Smooth muscle cell of the brain vasculature (primary cell): ENCODE data around the gene PAPSS2.

Experiments
- DNase-seq: peaks from one replicate; pipeline ENCODE4 v3.0.0-alpha.2; 2012; ENCODE audit warnings: low read depth, low spot score

PAPSS2 gene

DNA sequence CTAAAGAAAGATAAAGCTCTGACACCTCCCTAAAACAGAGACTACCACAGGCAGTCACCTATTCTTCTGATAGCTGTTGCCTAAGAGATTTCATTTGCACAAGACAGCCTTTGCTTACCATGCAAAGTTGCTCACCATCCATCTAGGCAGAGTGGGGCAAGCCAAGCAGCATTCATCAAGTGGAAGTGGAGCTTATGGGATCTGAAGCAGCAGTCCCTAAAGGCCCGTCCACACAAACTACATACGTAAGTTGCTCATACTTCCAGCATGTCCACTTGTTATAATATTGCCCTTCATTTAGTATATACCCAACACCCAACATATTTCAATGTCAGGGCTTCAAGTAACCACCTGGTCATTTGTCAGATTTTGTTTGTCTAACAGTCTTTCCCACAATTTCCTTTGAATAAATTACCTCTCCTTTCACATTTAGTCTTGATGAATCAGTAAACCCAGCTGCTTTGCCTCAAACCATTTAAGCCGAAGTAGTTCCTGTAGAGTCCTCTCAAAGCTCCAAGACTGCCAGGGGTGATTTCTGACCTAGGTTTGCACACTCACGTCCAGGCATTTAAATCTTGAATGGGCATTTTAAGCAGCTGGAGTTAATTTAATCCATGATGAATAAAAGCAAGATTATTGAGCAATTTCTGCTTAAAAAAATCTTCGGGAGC is 90.5 kb downstream of the PAPSS2 start:
- DNase-seq, result no peak

DNA sequence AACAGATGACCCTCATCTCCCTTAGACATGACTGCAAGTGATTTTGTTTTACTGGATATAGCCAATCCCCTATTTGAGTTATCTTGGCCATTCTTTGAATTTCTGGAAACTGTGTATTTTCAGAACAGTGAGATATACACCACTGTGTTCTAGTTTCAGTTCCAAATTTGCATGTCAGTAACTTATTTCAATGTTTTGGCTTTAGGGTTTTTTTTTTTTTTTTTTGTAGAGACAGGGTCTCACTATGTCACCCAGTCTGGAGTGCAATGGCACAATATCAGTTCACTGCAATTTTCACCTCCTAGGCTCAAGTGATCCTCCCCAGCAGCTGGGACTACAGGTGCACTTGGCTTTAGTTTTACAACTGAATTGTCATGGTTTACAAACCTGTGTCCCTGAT is 91.1 kb downstream of the PAPSS2 start:
- no peak for DNase-seq

DNA sequence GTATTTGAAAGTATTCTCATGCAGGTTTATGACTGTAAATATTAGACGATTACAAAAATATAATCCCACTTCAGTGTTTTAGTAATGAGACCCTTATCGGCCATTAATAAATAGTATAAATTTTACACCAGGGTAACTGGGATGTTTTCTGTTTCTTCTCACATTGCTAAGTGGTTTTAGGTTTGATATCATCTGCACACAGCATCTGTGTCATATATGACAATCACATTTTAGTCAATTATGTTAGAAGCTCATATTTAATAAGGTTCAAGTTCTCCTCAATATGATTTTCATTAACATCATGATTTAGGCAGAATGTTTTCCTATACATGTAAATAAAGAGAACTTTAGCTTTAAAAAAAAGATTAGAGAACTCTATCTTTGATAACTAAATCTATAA is 91.6 kb downstream of the PAPSS2 start:
- no peak for DNase-seq

DNA sequence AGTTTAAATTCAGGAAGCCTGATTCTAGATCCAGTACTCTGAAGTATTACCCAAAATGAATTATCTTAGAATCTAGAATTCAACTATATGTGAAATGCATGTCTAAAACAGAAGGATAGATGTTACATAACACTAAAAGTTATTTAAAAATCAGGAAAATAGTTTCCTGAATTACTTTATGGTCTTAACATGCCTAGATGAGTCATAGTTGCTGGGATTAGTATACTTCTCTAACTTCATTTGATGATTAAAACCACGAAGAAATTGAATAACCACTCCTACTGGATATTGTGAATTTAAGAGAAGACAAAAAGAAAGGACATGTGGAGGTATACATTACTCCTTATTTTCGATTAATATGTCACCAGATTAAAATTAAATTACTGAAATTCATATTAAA is 92.9 kb downstream of the PAPSS2 start:
- no peak for DNase-seq

DNA sequence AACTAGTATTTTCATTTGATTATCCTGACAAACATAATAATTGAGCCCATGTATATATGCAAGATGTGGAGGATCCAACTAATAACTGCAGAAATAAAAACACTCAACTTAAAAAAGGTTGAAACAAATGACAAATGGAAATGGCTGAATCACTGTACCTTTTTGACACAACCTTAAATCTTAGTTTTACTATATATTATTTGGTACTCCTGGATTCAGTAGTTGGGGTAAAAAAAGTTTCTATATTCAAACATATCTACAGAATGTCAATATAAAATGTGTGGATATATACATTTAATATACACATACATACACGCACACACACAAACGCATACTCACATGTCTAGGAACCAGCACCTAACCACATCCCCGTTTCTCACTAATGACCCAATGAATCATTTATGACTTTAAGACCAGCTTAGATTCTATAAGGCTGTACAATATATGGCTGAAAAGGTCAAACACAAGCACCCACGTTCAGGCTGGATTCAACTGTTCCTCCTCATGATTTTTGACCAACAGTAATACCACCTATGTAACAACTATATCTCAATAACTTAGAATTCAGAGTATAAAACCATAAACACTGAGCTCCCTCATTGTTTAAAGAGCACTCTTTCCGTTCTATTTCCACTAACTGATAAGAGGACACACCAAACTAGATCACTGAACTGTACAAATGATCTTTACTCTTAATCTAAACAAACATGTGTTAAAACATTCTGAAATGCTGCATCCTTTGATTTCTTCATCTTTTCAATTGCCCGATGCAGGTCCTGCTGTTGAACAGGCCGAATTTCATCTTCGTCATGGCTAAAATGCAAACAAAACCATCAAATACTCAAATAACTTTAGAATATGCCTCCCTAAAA is 94.6 kb downstream of the PAPSS2 start:
- no peak for DNase-seq

DNA sequence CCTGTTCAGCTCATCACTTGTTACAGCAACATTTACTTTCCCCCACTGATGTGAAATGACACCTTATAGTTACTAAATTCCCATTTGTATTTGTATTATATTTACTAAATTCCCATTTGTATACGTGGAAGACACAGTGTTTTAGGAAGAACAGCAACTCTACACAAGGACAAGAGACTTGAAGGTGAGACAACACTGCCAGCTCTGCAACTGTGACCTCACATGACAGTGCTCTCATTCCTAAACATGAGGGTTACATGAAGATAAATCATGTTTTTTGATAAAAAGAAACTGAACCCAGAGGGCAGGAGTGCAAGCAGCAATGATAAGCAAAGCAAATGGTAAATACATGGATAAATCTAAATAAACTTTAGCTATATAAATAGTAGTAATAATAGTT is 98.0 kb downstream of the PAPSS2 start:
- no peak for DNase-seq

DNA sequence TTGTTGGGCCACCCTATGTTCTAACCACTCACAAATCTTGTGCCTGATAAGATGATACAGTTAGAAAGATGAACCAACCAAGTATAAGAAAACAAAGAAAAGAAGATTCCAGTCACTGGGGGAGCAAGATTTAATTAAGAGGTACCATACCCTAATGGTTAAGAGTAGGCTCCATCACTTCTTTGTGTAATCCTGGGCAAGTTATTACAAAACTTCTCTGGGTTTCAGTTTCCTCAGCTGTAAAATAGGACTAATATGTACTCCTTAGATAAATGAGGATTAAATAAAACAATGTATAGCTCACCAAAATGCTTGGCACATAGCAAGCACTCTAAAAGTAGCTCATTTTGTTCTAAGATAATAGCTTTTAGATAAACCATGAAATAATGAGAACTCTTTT is 99.9 kb downstream of the PAPSS2 start:
- no peak for DNase-seq

DNA sequence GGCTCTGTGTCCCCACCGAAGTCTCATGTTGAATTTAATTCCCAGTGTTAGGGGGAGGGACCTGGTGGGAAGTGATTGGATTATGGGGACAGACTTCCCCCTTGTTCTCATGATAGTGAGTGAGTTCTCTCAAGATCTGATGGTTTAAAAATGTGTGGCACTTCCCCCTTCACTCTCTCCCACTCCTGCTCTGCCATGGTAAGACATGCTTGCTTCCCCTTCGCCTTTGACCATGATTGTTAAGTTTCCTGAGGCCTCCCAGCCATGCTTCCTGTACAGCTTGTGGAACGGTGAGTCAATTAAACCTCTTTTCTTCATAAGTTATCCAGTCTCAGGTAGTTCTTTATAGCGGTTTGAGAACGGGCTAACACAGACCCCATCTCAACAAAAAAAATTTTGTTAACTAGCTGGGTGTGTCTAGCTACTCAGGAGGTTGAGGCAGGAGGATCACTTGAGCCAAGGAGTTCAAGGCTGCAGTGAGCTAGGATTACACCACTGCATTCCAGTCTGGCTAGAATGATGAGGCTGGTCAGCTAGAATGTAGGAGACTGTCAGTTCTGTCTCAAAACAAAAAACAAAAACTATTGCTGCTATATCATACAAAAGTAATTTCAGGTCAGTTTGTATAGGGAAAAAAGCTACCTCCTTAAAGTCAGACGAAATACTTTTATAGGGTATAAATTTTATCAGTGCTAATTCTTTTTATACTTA is 100.7 kb downstream of the PAPSS2 start:
- DNase-seq, result no peak

DNA sequence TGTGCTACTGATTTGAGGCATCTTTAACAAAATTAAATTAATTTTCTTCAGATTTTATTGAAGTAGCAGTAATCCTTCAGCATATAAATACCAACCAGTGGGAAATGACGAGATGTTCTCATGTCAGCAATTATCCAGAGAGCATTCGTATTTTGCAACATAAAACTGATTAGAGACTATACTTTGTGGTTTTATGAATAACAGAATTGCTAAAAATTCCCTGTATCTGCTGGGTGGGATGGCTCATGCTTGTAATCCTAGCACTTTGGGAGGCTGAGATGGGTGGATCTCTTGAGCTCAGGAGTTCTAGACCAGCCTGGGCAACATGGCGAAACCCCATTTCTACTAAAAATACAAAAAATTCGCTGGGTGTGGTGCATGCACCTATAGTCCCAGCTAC is 101.5 kb downstream of the PAPSS2 start:
- no peak for DNase-seq

DNA sequence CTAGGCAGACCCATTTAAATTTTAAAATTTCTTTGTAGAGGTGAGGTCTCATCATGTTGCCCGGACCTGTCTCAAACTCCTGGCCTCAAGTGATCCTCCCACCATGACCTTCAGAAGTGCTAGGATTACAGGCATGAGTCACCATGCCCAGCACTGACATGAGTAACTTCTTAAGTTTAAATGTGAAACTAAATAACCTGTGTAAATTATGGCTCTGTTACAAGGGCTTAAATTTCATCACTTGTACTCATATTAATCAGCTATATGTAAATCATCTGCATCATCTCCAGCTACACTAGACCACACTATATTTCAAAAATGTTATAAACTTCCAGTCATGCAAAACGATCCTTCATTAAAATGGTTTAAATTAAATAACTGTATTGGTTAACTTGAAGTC is 102.2 kb downstream of the PAPSS2 start:
- peak; percentile 26 for DNase-seq

DNA sequence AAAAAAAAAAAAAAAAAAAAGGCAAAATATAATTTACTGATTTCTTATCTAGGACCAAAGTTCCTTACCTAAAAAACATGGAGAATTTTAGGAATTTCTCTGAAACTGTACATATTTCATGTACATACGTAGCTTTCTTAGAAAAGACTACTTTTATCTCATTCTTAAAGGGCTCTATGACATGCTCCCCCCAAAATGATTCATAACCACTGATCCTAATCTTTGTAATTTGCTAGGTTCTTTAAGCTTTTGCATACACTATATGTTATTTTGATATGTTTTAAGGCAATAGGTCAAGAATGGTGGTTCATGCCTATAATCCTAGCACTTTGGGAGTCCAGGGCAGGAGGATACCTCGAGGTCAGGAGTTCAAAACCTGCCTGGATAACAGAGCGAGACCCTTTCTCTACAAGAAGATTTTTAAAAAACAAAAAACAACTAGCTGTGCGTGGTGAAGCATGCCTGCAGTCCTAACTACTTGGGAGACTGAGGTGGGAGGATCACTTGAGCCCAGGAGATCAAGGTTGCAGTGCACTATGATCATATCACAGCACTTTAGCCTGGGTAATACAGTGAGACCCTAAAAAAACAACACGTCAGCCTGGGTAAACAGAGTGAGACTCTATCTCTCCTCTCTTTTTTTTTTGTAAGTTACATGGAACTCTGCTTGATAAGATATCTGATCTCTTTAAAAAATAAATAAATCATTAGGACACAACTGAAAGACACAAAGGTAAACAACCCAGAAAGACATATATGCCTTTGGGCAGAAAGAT is 103.6 kb downstream of the PAPSS2 start:
- DNase-seq, result no peak

DNA sequence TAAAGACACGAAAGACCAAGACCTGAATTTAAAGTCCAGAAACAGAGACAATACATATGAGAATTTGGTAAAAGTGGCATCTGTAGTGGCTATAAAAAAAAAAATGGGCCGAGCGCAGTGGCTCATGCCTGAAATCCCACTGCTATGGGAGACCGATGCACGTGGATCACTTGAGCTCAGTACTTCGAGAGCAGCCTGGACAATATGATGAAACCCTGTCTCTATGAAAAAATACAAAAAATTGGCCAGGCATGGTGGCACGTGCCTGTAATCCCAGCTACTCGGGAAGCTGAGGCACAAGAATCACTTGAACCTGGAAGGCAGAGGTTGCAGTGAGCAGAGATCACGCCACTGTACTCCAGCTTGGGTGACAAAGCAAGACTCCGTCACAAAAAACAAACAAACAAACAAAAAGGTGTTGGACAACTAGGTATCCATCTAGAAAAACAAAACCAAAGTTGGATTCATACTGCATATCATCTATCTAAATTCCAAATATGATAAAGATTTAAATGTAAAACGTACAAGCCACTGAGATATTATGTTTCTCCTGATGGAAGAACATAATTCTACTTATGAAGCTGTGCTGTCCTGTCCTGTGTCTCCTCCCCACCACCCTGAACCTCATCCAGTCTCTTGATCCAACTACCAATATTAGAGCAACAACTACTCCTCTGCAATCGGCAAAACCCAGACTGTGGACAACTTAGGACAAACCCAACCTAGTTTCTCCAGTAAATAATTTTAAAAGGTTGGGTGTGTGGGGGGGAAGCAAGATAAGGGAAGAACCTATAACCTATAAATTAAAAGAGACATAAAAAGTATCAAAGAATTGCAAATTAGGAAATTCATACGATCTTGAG is 104.6 kb downstream of the PAPSS2 start:
- DNase-seq, result no peak

DNA sequence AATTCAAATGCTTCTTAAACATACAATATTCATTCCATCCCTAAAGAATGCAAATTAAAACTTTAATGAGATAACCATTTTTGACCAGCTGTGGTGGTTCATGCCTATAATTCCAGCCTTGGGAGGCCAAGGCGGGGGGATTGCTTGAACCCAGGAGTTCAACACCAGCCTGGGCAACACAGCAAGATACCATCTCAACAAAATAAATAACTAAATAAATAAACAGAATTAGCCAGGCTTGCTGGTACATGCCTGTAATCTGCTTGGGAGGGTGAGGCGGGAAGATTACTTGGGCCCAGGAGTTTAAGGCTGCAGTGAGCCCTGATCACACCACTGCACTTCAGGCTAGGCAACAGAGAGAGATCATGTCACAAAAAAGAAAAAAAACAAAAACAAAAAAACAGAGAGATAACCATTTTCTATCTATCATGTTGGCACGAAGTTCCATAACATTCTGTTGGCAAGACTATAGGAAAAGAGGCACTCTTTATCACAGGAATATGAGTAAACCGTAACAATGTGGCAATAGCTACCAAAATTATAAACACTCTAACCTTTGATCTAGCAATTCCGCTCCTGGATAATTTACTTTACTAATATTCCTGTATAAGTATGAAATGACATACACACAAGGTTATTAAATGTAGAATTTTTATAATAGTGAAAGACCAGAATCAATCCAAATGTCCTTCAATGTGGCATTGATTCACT is 106.1 kb downstream of the PAPSS2 start:
- DNase-seq, result no peak

DNA sequence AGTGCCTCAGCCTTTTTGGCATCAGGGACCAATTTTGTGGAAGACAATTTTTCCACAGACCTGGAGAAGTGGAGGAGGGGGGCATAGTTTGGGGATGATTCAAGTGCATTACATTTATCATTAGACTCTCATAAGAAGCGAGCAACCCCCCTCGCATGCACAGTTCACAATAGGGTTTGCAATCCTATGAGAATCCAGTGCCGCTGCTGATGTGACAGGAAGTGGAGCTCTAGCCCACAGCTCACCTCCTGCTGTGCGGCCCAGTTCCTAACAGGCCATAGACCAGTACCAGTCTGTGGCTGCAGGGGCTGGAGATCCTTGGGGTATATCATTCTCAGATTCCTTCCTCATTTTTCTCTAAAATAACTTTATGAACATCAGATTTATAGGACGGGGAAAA is 107.6 kb downstream of the PAPSS2 start:
- DNase-seq, result peak; percentile 54

DNA sequence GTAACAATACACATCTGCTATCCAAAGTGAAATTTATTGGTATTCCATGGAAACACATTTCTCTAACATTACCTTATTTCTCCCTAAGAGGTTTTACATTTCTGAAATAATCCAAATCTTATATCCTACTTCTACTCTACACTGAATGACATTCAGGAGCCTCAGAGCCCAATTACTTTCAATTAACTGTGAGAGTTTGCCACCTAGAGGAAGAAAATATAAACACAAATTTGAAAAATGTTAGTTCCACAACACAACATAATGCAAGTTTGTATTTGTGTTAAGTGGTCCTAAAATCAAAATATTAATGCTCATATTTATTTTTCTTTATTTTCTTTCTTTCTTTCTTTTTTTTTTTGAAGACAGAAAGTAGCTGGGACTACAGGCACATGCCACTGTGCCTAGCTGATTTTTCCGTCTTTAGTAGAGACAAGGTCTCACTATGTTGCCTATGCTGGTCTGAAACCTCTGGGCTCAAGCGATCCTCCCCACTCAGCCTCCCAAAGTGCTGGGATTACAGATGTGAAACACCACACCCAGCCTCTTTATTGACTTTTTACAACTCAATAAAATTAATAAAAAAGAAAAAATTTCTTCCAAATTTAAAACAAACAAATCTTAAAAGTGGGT is 112.3 kb downstream of the PAPSS2 start:
- DNase-seq, result no peak

DNA sequence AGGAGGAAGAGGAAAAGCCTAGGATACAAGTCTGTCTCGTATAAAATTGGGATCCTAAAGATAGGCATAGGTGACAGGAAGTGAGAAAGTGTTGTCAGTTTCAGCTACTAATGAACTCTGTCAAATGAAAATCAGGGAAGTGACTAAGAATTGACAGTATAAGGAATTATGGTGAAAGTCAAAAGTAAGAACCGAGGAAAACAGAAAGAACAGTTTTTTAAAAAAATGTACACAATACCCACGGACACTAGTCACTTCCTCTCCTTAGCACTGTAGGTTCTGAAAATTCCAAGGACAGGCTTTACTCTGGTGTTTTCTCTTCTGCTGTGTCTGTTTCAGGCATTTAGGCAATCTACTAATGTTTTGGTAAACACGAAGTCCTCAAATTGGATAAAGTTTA is 116.1 kb downstream of the PAPSS2 start:
- DNase-seq, result no peak

DNA sequence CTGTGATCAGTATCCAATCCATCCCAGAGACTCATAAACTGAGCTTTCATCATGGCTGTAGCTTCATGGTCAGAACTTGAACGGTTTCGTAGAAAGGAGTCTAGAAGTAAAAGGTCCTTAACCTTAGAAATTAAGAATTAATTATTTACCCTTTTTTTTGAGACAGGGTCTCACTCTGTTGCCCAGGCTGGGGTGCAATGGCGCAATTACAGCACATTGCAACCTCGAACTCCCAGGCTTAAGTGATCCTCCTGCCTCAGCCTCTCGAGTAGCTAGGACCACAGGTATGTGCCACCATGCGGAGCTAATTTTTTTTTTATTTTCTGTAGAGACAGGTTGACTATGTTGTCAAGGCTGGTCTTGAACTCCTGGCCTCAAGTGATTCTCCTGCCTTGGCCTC is 116.7 kb downstream of the PAPSS2 start:
- DNase-seq, result no peak

DNA sequence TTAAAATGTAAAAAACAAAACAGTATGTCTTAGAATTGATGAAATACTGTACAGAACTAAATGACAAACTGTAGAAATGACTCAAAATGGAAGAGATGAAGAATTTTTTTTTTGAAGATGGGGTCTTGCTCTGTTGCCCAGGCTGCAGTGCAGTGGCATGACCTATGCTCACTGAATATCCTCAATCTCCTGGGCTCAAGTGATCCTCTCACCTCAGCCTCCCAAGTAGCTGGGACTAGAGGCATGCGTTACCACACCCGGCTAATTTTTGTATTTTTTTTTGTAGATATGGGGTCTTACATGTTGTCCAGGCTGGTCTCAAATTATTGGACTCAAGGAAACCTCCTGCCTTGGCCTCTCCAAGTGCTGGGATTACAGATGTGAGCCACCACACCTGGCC is 121.9 kb downstream of the PAPSS2 start:
- no peak for DNase-seq

DNA sequence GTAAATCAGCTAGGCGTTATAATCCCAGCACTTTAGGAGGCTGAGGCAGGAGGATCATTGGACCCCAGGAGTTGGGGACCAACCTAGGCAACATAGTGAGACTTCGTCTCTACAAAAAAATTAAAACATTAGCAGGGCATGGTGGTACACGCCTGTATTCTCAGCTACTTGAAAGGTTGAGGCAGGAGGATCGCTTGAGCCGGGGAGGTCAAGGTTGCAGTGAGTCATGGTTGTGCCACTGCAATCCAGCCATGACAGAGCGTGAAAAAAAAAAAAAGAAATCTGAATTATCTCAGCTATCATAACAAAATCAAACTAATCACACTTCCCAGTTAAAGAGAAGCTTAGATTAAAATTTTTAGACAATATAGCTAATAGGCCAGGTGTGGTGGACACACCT is 123.0 kb downstream of the PAPSS2 start:
- no peak for DNase-seq

DNA sequence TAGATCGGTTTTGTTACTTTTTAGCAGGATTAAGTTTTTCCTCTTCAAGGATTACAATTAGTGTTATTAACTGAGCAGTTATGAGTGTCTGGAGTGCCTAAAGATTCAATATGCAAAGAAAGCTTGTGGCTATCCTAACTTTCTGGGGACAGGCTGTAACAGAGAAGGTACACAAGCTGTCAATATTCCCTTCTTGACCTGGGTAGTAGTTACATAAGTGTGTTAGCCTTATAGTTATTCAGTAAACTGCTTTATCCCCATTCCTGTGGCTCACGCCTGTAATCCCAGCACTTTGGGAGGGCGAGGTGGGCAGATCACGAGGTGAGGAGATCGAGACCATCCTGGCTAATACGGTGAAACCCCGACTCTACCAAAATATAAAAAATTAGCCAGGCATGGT is 126.7 kb downstream of the PAPSS2 start:
- no peak for DNase-seq
